Ishikawa (cell line): ENCODE results near the gene AATF.

Experiments used
- CEBPB ChIP-seq: IDR thresholded peaks from 2 replicates; pipeline ENCODE4 v1.6.1; 2012
- CREB1 ChIP-seq: IDR thresholded peaks from 2 replicates; pipeline ENCODE4 v1.6.1; 2012; ENCODE audit warnings: low read depth
- EGR1 ChIP-seq: IDR thresholded peaks from 2 replicates; pipeline ENCODE4 v1.6.1; 2012
- EP300 ChIP-seq: IDR thresholded peaks from 2 replicates; pipeline ENCODE4 v1.6.1; 2012; ENCODE audit warnings: borderline replicate concordance
- FOXM1 ChIP-seq: IDR thresholded peaks from 2 replicates; pipeline ENCODE4 v1.6.1; 2012; ENCODE audit warnings: low read depth, borderline replicate concordance
- MAX ChIP-seq: IDR thresholded peaks from 2 replicates; pipeline ENCODE4 v1.6.1; 2012
- RAD21 ChIP-seq: IDR thresholded peaks from 2 replicates; pipeline ENCODE4 v1.6.1; 2012; ENCODE audit warnings: low read depth
- REST ChIP-seq: IDR thresholded peaks from 2 replicates; pipeline ENCODE4 v1.6.1; 2012; ENCODE audit warnings: low read depth, mild to moderate bottlenecking
- TCF12 ChIP-seq: IDR thresholded peaks from 2 replicates; pipeline ENCODE4 v1.6.1; 2012; ENCODE audit warnings: low read depth
- TEAD4 ChIP-seq: IDR thresholded peaks from 2 replicates; pipeline ENCODE4 v1.6.1; 2012
- USF1 ChIP-seq: IDR thresholded peaks from 2 replicates; pipeline ENCODE4 v1.6.1; 2012
- YY1 ChIP-seq: IDR thresholded peaks from 2 replicates; pipeline ENCODE4 v1.6.1; 2012; ENCODE audit warnings: low read depth
- ZBTB7A ChIP-seq: IDR thresholded peaks from 2 replicates; pipeline ENCODE4 v1.6.1; 2012; ENCODE audit warnings: low read depth

- TF ChIP-seq MAX (no peak), RAD21 (no peak), TEAD4 (no peak), CEBPB (no peak), TCF12 (no peak), EP300 (no peak), FOXM1 (no peak), YY1 (no peak), ZBTB7A (no peak), USF1 (no peak), CREB1 (no peak), REST (no peak), EGR1 (no peak)
These were observed 20.0 kb upstream of the AATF start for GRCh38 chr17:36928471-36929345.
